Activated CD8-positive, alpha-beta memory T cell treated with anti-CD3 and anti-CD28 coated beads for 36 hours (primary cell): ENCODE results near the gene ACSL3. TPM values are rescaled to one million over a fixed set of nuclear protein-coding genes. Genes with fewer than 3 reads are reported as not detected.

ENCODE experiments used
- CTCF ChIA-PET: fragments of 350-600 bp; sonication (Branson Sonifier 250); formaldehyde crosslinking; loops from one replicate; lab custom pipeline; 2021; ENCODE audit warnings: antibody characterized with exemption; lab: Charles Lee
- POLR2A ChIA-PET: fragments of 350-600 bp; sonication (Branson Sonifier 250); formaldehyde crosslinking; loops from one replicate; lab custom pipeline; 2021; ENCODE audit warnings: antibody characterized with exemption; lab: Charles Lee
- total RNA-seq, 2 experiments: library from RNA; stranded (reverse); gene quantifications; one replicate each; pipeline ENCODE4 v1.2.3, GENCODE V29; 2021

Gene ACSL3
- total RNA-seq, 2 experiments from 2014 or later = 46.2 to 53.4 TPM

DNA sequence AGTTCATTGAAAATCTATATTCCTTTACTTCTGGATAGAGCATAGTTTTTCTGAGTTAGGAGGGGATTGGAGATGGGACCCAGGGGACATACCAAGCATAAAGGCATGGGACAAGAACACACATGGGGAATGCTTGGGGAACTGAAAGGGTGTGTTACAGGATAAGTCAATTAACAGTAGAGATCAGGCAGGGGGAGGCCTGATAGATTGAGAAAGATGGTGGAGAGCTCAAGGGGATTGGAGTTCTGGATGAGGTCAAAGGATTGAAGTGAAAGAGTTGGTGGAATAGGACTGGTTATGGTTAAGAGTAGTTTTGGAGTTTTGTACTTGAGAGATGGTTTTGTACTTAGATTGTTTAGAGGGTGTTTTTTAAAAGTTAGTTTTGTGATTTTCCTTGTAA is 16.1 kb downstream of the ACSL3 start:
- POLR2A ChIA-PET = no interaction called here
- CTCF ChIA-PET = no interaction called here

GRCh38 chr2:222877556-222878300 is 16.9 kb downstream of the ACSL3 start:
- POLR2A ChIA-PET = no interaction called here
- CTCF ChIA-PET = interaction anchor here (1.1 to 1.3 kb wide), 2 partner anchors 12 to 61 kb away, joined by 3 to 4 read pairs; no protein-coding TSS in a partner anchor

GRCh38 chr2:222878301-222878876 is 17.6 kb downstream of the ACSL3 start:
- ChIA-PET CTCF (interaction anchor here (1.1 to 1.3 kb wide), 2 partner anchors 12 to 60 kb away, joined by 3 to 4 read pairs; no protein-coding TSS in a partner anchor), POLR2A (no interaction called here)

DNA sequence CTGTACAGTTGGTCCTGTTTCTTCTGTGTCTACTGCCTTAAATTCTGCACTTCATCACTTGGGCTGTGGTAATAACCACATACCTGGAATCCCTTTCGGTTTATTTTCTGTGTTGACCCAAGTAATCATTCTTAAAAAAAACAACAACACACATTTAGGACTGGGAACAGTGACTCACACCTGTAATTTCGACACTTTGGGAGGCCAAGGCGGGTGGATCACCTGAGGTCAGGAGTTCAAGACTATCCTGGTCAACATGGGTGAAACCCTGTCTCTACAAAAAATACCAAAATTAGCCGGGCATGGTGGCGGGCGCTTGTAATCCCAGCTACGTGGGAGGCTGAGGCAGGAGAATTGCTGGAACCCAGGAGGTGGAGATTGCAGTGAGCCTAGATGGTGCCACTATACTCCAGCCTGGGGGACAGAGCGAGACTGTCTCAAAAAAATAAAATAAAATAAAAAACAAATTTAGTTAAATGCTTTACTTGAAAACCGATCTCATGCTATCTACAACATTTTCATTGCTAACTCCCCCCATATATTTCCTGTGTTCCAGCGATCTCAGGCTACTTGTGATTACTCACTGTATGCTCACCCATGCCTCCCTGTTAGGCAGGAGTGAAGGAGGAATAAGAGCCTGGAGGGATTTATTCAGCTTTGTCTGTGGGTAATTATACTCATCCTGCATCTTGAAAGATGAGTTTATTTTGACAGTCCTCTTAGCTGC is 18.2 kb downstream of the ACSL3 start:
- ChIA-PET POLR2A (no interaction called here), CTCF (interaction anchor here (1.3 kb wide), 1 partner anchor 60 kb away, joined by 3 read pairs; no protein-coding TSS in a partner anchor)

- ChIA-PET CTCF (no interaction called here), POLR2A (no interaction called here)
Measured at GRCh38 chr2:222879604-222879933, 18.7 kb downstream of the ACSL3 start.

- ChIA-PET POLR2A (no interaction called here), CTCF (interaction anchor here (0.7 kb wide), 1 partner anchor 463 kb away, joined by 3 read pairs; no protein-coding TSS in a partner anchor)
Measured at GRCh38 chr2:222882484-222882928, 21.7 kb downstream of the ACSL3 start.

- CTCF ChIA-PET = interaction anchor here (0.7 kb wide), 1 partner anchor 190 kb away, joined by 3 read pairs; no protein-coding TSS in a partner anchor
- POLR2A ChIA-PET = no interaction called here
Measured at GRCh38 chr2:222883420-222883819, 22.6 kb downstream of the ACSL3 start.

DNA sequence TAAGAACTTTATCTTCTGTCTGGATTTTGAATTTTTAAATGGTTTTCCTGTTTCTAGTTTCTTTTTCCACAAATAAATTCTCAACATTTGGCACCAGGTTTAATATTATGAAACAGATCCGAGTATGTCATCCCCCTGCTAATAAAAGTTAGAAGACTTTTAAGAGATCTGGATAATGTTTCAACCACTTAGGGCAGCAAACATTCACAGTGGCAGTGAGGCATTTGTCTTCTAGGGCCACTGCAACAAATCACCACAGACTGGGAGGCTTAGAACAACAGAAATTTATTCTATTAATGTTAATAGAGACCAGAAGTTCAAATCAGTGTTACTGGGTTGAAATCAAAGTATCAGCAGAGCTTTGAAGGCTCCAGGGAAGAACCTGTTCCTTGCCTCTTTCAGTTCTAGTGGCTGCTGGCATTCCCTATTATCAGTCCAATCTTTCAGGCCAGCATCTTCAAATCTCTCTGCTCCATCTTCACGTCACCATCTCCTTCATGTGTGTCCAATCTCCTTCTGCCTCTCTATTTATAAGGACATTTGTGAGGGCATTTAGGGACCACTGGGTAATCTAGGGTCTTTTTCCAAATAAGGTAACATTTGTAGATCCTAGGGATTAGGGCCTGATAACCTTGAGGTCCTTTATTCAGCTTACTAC is 23.4 kb downstream of the ACSL3 start:
- CTCF ChIA-PET = no interaction called here
- POLR2A ChIA-PET = no interaction called here

- CTCF ChIA-PET = no interaction called here
- POLR2A ChIA-PET = no interaction called here
Measured at GRCh38 chr2:222884805-222885424, 24.1 kb downstream of the ACSL3 start.

GRCh38 chr2:222887124-222887523 is 26.3 kb downstream of the ACSL3 start:
- POLR2A ChIA-PET = interaction anchor here (0.6 kb wide), 1 partner anchor 231 kb away, joined by 3 read pairs; the partner anchor contains the start of gene FARSB
- CTCF ChIA-PET = no interaction called here

DNA sequence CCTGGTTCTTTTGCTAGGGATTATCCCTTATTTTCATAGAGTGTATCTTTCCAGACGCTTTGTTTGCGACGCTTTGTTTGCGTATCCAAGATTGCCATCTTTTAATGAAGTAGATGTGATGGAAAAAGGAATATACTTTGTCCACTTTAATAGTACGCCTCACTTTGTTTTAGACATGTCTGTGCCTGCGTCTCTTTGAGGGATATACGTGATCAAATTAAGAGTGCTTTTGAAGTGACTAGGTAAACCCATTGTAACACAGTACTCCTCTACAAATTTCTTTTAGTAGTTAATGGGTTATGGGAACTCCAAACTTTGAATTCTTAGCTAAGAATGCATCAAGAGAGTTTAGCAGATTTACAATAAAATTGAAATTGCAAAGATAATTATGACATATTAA is 27.9 kb downstream of the ACSL3 start:
- ChIA-PET CTCF (no interaction called here), POLR2A (no interaction called here)

DNA sequence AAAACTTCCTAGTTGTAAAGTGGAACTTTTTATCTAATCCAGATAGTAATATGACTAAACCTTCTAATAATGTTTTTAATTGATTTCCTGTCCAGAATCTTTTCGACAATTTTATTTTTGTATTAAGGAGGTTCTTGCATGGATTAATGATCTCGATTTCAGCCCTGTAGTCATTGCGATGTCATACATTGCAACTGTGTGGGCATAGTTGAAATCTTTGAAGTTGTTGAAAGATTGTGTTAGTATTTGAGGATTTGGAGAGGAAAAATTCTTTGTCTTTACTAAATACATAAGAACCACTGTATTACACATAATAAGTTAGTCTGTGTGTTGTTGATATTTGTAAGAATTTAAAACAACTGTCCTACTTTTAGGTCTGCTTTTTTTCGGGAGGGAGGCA is 31.1 kb downstream of the ACSL3 start:
- CTCF ChIA-PET = no interaction called here
- POLR2A ChIA-PET = no interaction called here

GRCh38 chr2:222892321-222892720 is 31.5 kb downstream of the ACSL3 start:
- POLR2A ChIA-PET = no interaction called here
- CTCF ChIA-PET = no interaction called here

DNA sequence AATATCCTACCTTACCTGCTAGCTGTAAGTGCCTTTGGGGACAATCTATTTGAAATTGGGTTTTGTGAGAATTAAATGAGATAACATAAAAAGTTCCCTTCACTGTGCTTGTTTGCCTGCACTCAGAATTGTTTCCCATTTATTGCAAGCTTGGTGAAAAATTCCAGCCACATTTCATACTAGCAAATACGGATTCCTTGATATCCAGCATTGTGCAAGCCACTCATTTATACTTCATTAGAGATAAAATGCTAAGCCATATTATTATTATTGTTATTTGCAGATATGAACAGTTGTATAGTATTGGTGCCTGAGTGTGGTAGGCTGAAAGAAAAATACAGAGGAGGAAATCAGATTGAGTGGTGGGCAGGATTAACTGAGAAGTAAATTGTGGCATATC is 31.9 kb downstream of the ACSL3 start:
- ChIA-PET CTCF (no interaction called here), POLR2A (interaction anchor here (0.5 kb wide), 1 partner anchor 387 kb away, joined by 5 read pairs; no protein-coding TSS in a partner anchor)

DNA sequence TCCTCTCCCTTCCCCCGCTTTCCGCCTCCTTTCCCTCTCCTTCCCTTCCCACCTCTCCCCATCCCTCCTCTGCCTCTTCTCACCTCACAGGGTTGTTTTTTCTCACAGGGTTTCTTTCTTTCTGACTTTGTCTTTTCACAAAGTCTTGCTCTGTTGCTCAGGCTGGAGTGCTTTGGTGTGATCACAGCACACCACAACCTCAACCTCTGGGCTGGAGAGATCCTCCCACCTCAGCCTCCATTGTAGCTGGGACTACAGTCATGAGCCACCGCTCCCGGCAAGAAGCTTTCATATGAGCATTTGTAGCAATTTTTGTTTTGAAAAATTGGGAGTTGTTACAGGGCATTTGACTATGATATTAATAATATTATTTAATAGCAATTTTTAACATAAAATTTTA is 32.9 kb downstream of the ACSL3 start:
- CTCF ChIA-PET = no interaction called here
- POLR2A ChIA-PET = no interaction called here

- POLR2A ChIA-PET = no interaction called here
Measured at GRCh38 chr2:222895144-222895543, 34.3 kb downstream of the ACSL3 start.

GRCh38 chr2:222897898-222898297 is 37.1 kb downstream of the ACSL3 start:
- POLR2A ChIA-PET = no interaction called here
- CTCF ChIA-PET = no interaction called here

More at GRCh38 chr2:222895144-222895543, 34.3 kb downstream of the ACSL3 start:
- CTCF ChIA-PET = no interaction called here

- ChIA-PET CTCF (no interaction called here), POLR2A (no interaction called here)
Measured at GRCh38 chr2:222899413-222900181, 38.8 kb downstream of the ACSL3 start.
